Measurements from ENCODE around the gene ALDOB.
A peak's percentile ranks its signal among the peaks of the same experiment; 100 is the strongest.

Gene ALDOB

GRCh38 chr9:101453776-101454570, 18.4 kb upstream of the ALDOB start:
- no peak for DNase-seq

GRCh38 chr9:101451498-101451897, 15.9 kb upstream of the ALDOB start:
- DNase-seq: no peak

GRCh38 chr9:101450931-101451330, 15.4 kb upstream of the ALDOB start:
- no peak for DNase-seq

GRCh38 chr9:101449071-101449721, 13.6 kb upstream of the ALDOB start:
- DNase-seq: peak; percentile 40

GRCh38 chr9:101448680-101449070, 13.1 kb upstream of the ALDOB start:
- DNase-seq: no peak

- DNase-seq: no peak
Measured at GRCh38 chr9:101446732-101447131, 11.2 kb upstream of the ALDOB start.

- DNase-seq: no peak
Measured at GRCh38 chr9:101445353-101446029, 9.9 kb upstream of the ALDOB start.

GRCh38 chr9:101443364-101443771, 7.8 kb upstream of the ALDOB start:
- DNase-seq: no peak

GRCh38 chr9:101442736-101443135, 7.2 kb upstream of the ALDOB start:
- DNase-seq: no peak

- no peak for DNase-seq
Measured at GRCh38 chr9:101442318-101442717, 6.7 kb upstream of the ALDOB start.

- no peak for DNase-seq
Measured at GRCh38 chr9:101440714-101441230, 5.2 kb upstream of the ALDOB start.

- DNase-seq: no peak
Measured at GRCh38 chr9:101438523-101438922, 2.9 kb upstream of the ALDOB start.

- no peak for DNase-seq
Measured at GRCh38 chr9:101437806-101438232, 2.2 kb upstream of the ALDOB start.

GRCh38 chr9:101434998-101435397, 576 bp downstream of the ALDOB start:
- no peak for DNase-seq

- DNase-seq: no peak
Measured at GRCh38 chr9:101433229-101433628, 2.3 kb downstream of the ALDOB start.

- no peak for DNase-seq
Measured at GRCh38 chr9:101432740-101433139, 2.8 kb downstream of the ALDOB start.

GRCh38 chr9:101432171-101432570, 3.4 kb downstream of the ALDOB start:
- DNase-seq: no peak

- DNase-seq: no peak
Measured at GRCh38 chr9:101429736-101430135, 5.8 kb downstream of the ALDOB start.

GRCh38 chr9:101428909-101429308, 6.7 kb downstream of the ALDOB start:
- no peak for DNase-seq

- no peak for DNase-seq
Measured at GRCh38 chr9:101427957-101428655, 7.5 kb downstream of the ALDOB start.

- DNase-seq: no peak
Measured at GRCh38 chr9:101427358-101427757, 8.2 kb downstream of the ALDOB start.

- DNase-seq: no peak
Measured at GRCh38 chr9:101421653-101422065, 13.9 kb downstream of the ALDOB start.

- DNase-seq: no peak
Measured at GRCh38 chr9:101419863-101420262, 15.7 kb downstream of the ALDOB start.

Measured in CD4-positive, alpha-beta T cell treated with Interleukin-21 for 1 hour (primary cell).